Measurements from ENCODE around the gene ITSN2.
A peak's percentile ranks its signal among the peaks of the same experiment; 100 is the strongest.

The ITSN2 gene

GRCh38 chr2:24239553-24239952 lies 120.8 kb downstream of the ITSN2 start:
- H3K9me3 ChIP-seq (ENCODE audit: severe bottlenecking) = no peaks in the 10 kb centered on the region
- H3K27me3 ChIP-seq (ENCODE audit: insufficient read depth, low read depth, severe bottlenecking) = no peaks in the 10 kb centered on the region
- no peak for DNase-seq
- H3K27ac ChIP-seq = no peak overlapping the region
- H3K4me3 ChIP-seq (ENCODE audit: low read depth, low read length) = no peak overlapping the region
- H3K36me3 ChIP-seq = no peaks in the 10 kb centered on the region
- no peak for TF ChIP-seq CTCF (IDR thresholded peaks at IDR 0.05; ENCODE audit: low read depth, low read length)

GRCh38 chr2:24238158-24238557 lies 122.2 kb downstream of the ITSN2 start:
- Histone ChIP-seq H3K27me3 (ENCODE audit: insufficient read depth, low read depth, severe bottlenecking) (no peaks in the 10 kb centered on the region), H3K4me3 (ENCODE audit: low read depth, low read length) (no peak overlapping the region), H3K27ac (no peak overlapping the region), H3K36me3 (no peaks in the 10 kb centered on the region), H3K9me3 (ENCODE audit: severe bottlenecking) (no peaks in the 10 kb centered on the region)
- no peak for TF ChIP-seq CTCF (IDR thresholded peaks at IDR 0.05; ENCODE audit: low read depth, low read length)
- DNase-seq = no peak

- no peak for DNase-seq
- Histone ChIP-seq H3K27ac (no peak overlapping the region), H3K36me3 (no peaks in the 10 kb centered on the region), H3K9me3 (ENCODE audit: severe bottlenecking) (no peaks in the 10 kb centered on the region), H3K27me3 (ENCODE audit: insufficient read depth, low read depth, severe bottlenecking) (no peaks in the 10 kb centered on the region), H3K4me3 (ENCODE audit: low read depth, low read length) (no peak overlapping the region)
- TF ChIP-seq CTCF (IDR thresholded peaks at IDR 0.05; ENCODE audit: low read depth, low read length) = no peak
Observed at GRCh38 chr2:24237313-24237712, 123.0 kb downstream of the ITSN2 start.

GRCh38 chr2:24233321-24233720 lies 127.0 kb downstream of the ITSN2 start:
- Histone ChIP-seq H3K4me3 (ENCODE audit: low read depth, low read length) (no peak overlapping the region), H3K36me3 (no peaks in the 10 kb centered on the region), H3K9me3 (ENCODE audit: severe bottlenecking) (no peaks in the 10 kb centered on the region), H3K27ac (no peak overlapping the region), H3K27me3 (ENCODE audit: insufficient read depth, low read depth, severe bottlenecking) (no peaks in the 10 kb centered on the region)
- DNase-seq = no peak
- TF ChIP-seq CTCF (IDR thresholded peaks at IDR 0.05; ENCODE audit: low read depth, low read length) = no peak

- H3K4me3 ChIP-seq (ENCODE audit: low read depth, low read length) = no peak overlapping the region
- TF ChIP-seq CTCF (IDR thresholded peaks at IDR 0.05; ENCODE audit: low read depth, low read length) = no peak
- no peaks in the 10 kb centered on the region for H3K9me3 ChIP-seq (ENCODE audit: severe bottlenecking)
- H3K36me3 ChIP-seq = no peaks in the 10 kb centered on the region
- no peak for DNase-seq
- H3K27ac ChIP-seq = no peak overlapping the region
- H3K27me3 ChIP-seq (ENCODE audit: insufficient read depth, low read depth, severe bottlenecking) = no peaks in the 10 kb centered on the region
Observed at GRCh38 chr2:24231461-24231881, 128.9 kb downstream of the ITSN2 start.

- DNase-seq = no peak
- Histone ChIP-seq H3K27me3 (ENCODE audit: insufficient read depth, low read depth, severe bottlenecking) (no peaks in the 10 kb centered on the region), H3K9me3 (ENCODE audit: severe bottlenecking) (no peaks in the 10 kb centered on the region), H3K4me3 (ENCODE audit: low read depth, low read length) (no peak overlapping the region), H3K27ac (no peak overlapping the region), H3K36me3 (no peaks in the 10 kb centered on the region)
- peak; percentile 38 for TF ChIP-seq CTCF (IDR thresholded peaks at IDR 0.05; ENCODE audit: low read depth, low read length)
Observed at GRCh38 chr2:24228470-24228869, 131.9 kb downstream of the ITSN2 start.

Data from WERI-Rb-1 (cell line).